HEK293 (cell line): ENCODE results near the gene SF3B4.

ENCODE experiments used
- AEBP2 ChIP-seq: fragments of 450-650 bp; formaldehyde crosslinking; IDR thresholded peaks from 2 replicates; pipeline ENCODE4 v1.5.1; 2016; ENCODE audit warnings: missing biosample characterization, missing genetic modification characterization, borderline replicate concordance
- ATF2 ChIP-seq: fragments of 450-650 bp; formaldehyde crosslinking; IDR thresholded peaks from 2 replicates; pipeline ENCODE4 v1.5.1; 2016; ENCODE audit warnings: missing biosample characterization, missing genetic modification characterization, low read depth
- REST ChIP-seq: fragments of 450-650 bp; formaldehyde crosslinking; IDR thresholded peaks from 2 replicates; pipeline ENCODE4 v1.5.1; 2016; ENCODE audit warnings: missing biosample characterization, missing genetic modification characterization
- ZBTB21 ChIP-seq: fragments of 450-650 bp; formaldehyde crosslinking; IDR thresholded peaks from 2 replicates; pipeline ENCODE4 v1.5.1; 2017; ENCODE audit warnings: missing biosample characterization, missing genetic modification characterization
- ZNF18 ChIP-seq: fragments of 450-650 bp; formaldehyde crosslinking; IDR thresholded peaks from 2 replicates; pipeline ENCODE4 v1.5.1; 2016; ENCODE audit warnings: missing biosample characterization, missing genetic modification characterization
- ZNF366 ChIP-seq: fragments of 450-650 bp; formaldehyde crosslinking; conservative IDR thresholded peaks from 2 replicates; pipeline ENCODE4 v1.5.1; 2016; ENCODE audit warnings: missing biosample characterization, missing genetic modification characterization
- ZNF510 ChIP-seq: fragments of 450-650 bp; formaldehyde crosslinking; IDR thresholded peaks from 2 replicates; pipeline ENCODE4 v1.5.1; 2018; ENCODE audit warnings: mild to moderate bottlenecking, missing genetic modification characterization, missing biosample characterization; ENCODE audit not compliant: insufficient replicate concordance

GRCh38 chr1:149914545-149914944 is 13.1 kb downstream of the SF3B4 start:
- TF ChIP-seq AEBP2 (no peak), ZBTB21 (tag by site-specific recombination) (no peak), ATF2 (no peak), REST (tag by site-specific recombination) (no peak), ZNF366 (tag by site-specific recombination) (no peak), ZNF510 (no peak), ZNF18 (tag by site-specific recombination) (no peak)
